Stimulated activated CD8-positive, alpha-beta memory T cell treated with anti-CD3 and anti-CD28 coated beads, Interleukin-2, amount 100 ng/mL, for 1 hour (primary cell): ENCODE data around the gene OTOG.

Experiments
- DNase-seq, 2 donors: peaks; one replicate each; pipeline ENCODE4 v3.0.0-alpha.2; 2020; ENCODE audit warnings: low read depth in 2 of 2

Gene OTOG

GRCh38 chr11:17540807-17541206, 6.3 kb upstream of the OTOG start:
- no peak for DNase-seq

GRCh38 chr11:17541330-17541885, 5.7 kb upstream of the OTOG start:
- no peak for DNase-seq

GRCh38 chr11:17542249-17542648, 4.8 kb upstream of the OTOG start:
- DNase-seq = no peak

GRCh38 chr11:17543041-17543440, 4.0 kb upstream of the OTOG start:
- no peak for DNase-seq

DNA sequence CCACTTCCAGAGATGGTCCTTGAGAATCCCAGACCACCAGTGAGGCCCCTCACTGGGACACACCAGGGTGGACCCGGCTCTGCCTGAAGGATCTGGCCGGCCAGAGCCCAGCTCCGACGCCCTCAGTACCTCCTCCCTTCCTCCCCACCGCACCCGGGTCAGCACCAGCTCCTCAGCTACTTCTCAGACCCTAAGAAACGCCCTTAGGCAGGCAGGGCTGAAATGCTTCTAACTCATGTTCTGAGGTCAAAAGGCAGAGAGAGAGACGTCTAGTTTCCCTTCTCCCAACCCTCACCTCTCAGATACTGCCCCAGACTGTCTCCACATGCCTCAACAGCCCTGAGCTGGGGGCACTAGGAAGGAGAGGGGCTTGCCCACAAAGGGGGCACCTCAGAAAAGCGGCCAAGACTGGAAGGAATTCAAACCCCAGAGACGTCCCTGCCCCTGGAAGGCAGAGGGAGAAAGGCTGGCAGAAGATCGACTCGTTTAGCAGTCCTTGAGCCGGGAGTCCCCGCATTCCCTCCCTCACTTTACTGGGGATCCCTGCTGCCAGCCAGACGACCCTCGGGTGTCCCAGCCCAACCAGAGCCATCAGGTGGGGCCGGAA, 3.4 kb upstream of the OTOG start:
- DNase-seq = no peak

GRCh38 chr11:17544181-17544622, 2.9 kb upstream of the OTOG start, which contains the start of gene USH1C:
TSS of gene USH1C (minus strand) at chr11:17544416. CDS start at chr11:17544307, 109 bp downstream.
- DNase-seq = no peak

GRCh38 chr11:17546240-17546639, 819 bp upstream of the OTOG start:
- no peak for DNase-seq

- DNase-seq = no peak
These were observed 873 bp downstream of the OTOG start for GRCh38 chr11:17547932-17548331.

DNA sequence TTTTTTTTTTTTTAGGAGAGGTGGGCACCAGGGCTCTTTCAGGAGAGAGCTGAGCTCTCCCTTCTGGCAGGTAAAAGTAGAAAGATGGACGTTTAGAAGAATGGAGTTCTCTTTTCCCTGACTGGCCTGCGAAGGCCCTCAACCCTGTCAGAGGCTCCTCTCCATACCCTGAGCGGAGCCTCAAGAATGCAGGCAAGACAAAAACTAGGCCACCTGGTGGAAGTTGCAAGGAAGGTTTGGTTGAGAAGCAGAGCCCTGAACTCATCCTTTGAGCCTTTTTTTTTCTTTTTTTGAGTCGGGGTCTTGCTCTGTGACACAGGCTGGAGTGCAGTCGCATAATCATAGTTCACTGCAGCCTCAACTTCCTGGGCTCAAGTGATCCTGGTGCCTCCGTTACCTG, 1.4 kb downstream of the OTOG start:
- DNase-seq = no peak

DNA sequence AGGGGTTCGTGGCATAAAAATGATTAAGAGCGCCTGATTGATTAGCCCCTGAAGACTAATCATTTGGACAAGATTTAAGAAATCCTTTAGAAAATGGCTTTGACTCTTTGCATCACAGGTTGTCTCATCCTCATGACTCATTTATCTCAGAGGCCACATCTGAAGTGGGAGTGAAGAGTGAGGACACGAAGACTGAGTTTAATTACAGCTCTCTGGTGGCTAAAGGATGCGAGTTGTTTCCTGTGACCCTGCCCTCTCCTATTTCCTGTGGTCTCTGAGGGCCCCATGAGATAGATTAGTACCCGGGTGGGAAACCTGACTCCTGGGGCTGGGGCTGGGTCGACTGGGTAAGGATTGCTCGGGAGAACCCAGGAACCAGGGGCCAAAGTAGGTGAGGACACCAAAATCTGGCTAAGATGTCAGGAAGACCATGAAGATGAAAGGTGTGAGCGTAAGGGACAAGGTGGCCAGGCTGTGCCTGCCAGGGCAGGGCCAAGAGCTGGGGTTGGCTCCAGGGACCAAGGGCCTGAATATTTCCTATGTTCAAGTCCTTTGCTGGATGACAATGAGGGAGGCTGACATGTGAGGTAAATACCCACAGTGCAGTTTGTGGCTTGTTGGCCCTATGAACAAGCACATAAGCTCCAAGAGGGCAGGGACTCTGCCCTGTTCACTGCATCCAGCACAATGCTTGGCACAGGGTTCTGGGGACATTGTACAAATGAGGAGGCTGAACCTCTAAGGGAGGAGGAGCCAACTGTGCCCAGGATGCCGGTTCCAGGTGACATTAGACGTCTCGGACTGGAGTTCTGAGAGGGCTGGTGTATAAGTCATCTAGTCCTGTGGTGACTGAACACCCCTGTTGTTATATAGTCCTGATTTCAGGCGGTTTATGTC, 3.6 kb downstream of the OTOG start:
- DNase-seq = no peak

DNA sequence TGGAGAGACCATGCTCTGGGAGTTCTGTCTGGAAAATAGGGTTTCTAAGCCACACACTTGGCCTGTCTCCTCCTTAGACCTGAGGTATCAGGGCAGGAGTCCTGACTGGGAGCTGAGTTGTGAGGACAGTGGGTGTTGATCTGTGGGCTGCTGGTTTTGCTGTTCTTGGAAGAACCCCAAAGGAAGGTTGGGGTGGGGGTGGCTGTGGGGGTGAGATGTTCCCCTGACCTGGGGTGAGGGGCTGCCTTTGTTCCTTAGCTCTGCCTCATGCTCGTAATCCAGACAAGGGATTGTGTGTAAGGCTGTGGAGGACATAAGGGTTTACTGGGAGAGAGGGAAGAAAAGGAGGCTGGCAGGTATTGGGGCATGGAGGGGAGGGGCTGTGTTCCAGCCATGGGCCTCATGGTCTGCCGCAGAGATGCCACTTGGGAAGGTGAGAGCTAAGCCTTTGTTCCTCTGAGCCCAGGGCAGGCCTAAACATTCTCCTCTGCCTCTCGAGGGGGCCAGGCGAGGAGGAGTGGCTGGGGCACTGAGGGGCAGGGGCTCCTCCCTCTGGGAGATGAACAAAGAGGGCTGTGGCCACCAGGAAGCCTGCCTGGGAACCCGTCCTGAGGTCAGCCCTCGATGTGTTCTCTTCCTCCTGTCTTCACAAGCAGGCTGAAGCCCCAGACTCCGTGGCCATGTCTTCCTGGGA, 4.4 kb downstream of the OTOG start:
- no peak for DNase-seq

DNA sequence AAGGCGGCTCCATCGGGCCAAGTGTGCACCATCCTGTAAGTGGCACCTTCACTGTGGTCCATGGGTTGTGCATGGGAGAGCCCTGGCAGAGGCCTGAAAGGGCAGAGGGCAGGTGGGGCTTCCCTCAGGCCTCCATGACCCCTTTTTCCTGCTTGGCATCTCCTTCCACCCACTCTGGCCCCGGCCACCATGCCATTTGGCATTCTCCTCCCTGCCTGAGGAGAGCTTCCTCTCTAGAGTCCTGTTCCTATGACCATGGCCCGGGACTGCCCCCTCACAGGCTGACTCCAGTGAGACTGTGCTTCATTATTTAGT, 4.9 kb downstream of the OTOG start:
- DNase-seq = no peak

GRCh38 chr11:17552392-17553248, 5.6 kb downstream of the OTOG start:
- DNase-seq = no peak

DNA sequence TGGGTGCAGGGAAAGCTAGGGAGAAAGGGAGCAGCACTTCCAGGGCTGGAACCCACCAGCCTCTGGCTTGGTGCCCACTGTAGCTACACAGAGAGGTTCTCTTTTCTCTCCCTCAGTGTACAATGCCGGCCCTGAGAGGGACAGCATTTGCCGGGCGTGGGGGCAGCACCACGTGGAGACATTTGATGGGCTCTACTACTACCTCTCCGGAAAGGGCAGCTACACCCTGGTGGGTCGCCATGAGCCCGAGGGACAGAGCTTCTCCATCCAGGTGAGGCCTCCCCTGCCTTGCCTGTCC, 6.1 kb downstream of the OTOG start:
- DNase-seq = no peak

- DNase-seq = no peak
These were observed 7.4 kb downstream of the OTOG start for GRCh38 chr11:17554487-17554886.

- DNase-seq = no peak
These were observed 9.9 kb downstream of the OTOG start for GRCh38 chr11:17556999-17557398.

DNA sequence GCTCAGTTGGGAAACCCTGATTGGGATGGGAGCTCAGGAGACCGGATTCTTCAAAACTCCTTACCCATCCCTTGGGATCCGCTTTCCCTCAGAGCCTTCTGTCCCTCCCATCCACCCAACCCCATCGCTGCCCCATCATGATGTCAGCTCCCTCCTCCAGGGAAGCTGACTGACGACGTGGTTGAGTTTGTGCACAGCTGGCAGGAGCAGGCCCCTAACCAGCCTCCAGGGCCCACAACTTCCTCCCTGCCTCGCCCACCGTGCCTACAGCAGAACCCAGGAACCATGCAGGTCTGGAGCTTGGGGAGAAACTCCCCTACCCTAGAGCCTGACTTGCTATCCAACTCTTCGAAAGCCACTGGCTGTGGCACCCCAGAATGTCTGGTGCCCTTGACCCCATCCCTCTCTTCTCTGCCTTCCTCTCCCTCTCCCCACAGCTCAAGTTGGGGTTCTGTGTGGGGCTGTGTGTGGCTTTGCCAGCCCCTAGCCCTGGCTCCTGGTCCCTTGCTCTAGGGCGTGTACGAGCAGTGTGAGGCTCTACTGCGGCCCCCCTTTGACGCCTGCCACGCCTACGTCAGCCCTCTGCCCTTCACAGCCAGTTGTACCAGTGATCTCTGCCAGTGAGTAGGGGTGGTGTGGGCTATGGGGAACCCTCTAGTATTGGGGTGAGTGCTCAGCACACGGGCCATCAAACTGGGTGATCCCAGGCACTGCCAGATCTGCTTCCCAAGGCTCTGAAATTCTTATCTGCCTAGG, 11.1 kb downstream of the OTOG start:
- DNase-seq = no peak

DNA sequence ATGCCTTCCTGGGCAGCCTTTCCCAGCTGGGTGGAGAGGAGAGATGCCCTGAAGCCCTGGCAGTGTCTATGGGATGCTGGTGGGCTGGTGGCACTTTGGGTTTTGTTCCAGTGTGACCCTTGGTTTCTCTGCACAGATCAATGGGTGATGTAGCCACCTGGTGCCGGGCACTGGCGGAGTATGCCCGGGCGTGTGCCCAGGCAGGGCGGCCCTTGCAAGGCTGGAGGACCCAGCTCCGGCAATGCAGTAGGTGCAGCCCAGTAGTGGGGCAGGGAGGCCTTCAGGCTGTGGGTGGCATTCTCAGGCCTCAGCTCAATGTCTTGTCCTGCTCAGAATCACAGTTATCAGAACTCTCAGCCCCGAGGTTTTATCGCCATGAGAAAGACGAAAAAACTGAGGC, 11.9 kb downstream of the OTOG start:
- no peak for DNase-seq

DNA sequence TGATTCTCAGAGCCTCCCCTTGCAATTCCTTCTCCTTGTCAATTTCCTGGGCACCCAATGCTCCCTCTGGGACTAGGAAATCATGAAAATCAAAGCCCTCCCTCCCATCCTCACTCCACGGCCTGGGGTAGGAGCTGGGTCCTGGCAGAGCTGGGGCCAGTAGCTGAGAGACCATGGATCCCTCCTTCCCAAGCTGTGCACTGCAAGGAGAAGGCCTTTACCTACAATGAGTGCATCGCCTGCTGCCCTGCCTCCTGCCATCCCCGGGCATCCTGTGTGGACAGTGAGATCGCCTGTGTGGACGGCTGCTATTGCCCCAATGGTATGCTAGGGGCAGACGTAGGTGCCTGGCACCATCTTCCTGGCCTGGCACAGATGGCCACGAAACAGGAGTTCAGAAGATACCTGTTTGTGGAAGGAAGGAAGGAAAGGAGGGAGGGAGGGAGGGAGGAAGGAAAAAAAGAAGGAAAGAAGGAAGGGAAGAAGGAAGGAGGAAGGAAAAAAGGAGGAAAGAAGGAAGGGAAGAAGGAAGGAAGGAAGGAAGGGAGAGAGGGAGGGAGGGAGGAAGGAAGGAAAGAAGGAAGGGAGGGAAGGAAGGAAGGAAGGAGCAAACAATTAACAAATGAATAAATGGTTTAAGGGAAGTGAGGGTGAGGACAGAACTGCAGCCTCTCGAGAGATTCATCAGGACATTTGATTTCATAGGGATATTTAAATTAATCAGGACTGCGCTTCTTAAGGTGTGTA, 12.5 kb downstream of the OTOG start:
- DNase-seq = no peak
